GM18519 (cell line): ENCODE results near the gene S100A12.

ENCODE experiments used
- ATAC-seq: cut with Tn5 transposase; IDR thresholded peaks from one replicate; pipeline ENCODE4 v1.9.1; 2021; ENCODE audit warnings: mild to moderate bottlenecking, moderate library complexity; ENCODE audit not compliant: unreplicated experiment, low FRiP score

The S100A12 gene

GRCh38 chr1:153397051-153397923 is 21.9 kb upstream of the S100A12 start:
- ATAC-seq = no peak

- no peak for ATAC-seq
Observed at GRCh38 chr1:153396461-153396860, 21.0 kb upstream of the S100A12 start.

GRCh38 chr1:153395776-153396175 is 20.4 kb upstream of the S100A12 start:
- ATAC-seq = no peak

- ATAC-seq = no peak
Observed at GRCh38 chr1:153395136-153395685, 19.8 kb upstream of the S100A12 start.

GRCh38 chr1:153394391-153394790 is 19.0 kb upstream of the S100A12 start:
- ATAC-seq = no peak

GRCh38 chr1:153393926-153394325 is 18.5 kb upstream of the S100A12 start:
- no peak for ATAC-seq

- ATAC-seq = no peak
Observed at GRCh38 chr1:153392822-153393221, 17.4 kb upstream of the S100A12 start.

- ATAC-seq = no peak
Observed at GRCh38 chr1:153392258-153392657, 16.8 kb upstream of the S100A12 start.

- no peak for ATAC-seq
Observed at GRCh38 chr1:153390938-153391710, 15.7 kb upstream of the S100A12 start, which contains the start of gene S100A8. Gene S100A8 (minus strand): TSS chr1:153391073. CDS start chr1:153390535, 538 bp downstream.

GRCh38 chr1:153389973-153390879 is 14.8 kb upstream of the S100A12 start:
- no peak for ATAC-seq

- no peak for ATAC-seq
Observed at GRCh38 chr1:153389401-153389800, 14.0 kb upstream of the S100A12 start.

GRCh38 chr1:153387785-153388184 is 12.4 kb upstream of the S100A12 start:
- no peak for ATAC-seq

GRCh38 chr1:153387001-153387400 is 11.6 kb upstream of the S100A12 start:
- ATAC-seq = no peak

GRCh38 chr1:153386500-153386901 is 11.1 kb upstream of the S100A12 start:
- ATAC-seq = no peak

- no peak for ATAC-seq
Observed at GRCh38 chr1:153384958-153385580, 9.6 kb upstream of the S100A12 start.

GRCh38 chr1:153380711-153381110 is 5.3 kb upstream of the S100A12 start:
- no peak for ATAC-seq

GRCh38 chr1:153379591-153379990 is 4.2 kb upstream of the S100A12 start:
- no peak for ATAC-seq

- no peak for ATAC-seq
Observed at GRCh38 chr1:153374071-153374470, 1.4 kb downstream of the S100A12 start.

GRCh38 chr1:153372571-153372970 is 2.9 kb downstream of the S100A12 start:
- ATAC-seq = no peak

- no peak for ATAC-seq
Observed at GRCh38 chr1:153371231-153371630, 4.2 kb downstream of the S100A12 start.
